NCI-H82 treated with DMSO at 0.1 percent for 48 hours (cell line): Measurements from ENCODE around the gene SH2D7.

ENCODE experiments used
- DNase-seq: peaks from one replicate; lab custom pipeline; 2025; ENCODE audit not compliant: unreplicated experiment; lab: John Stamatoyannopoulos, UW

The SH2D7 gene

DNA sequence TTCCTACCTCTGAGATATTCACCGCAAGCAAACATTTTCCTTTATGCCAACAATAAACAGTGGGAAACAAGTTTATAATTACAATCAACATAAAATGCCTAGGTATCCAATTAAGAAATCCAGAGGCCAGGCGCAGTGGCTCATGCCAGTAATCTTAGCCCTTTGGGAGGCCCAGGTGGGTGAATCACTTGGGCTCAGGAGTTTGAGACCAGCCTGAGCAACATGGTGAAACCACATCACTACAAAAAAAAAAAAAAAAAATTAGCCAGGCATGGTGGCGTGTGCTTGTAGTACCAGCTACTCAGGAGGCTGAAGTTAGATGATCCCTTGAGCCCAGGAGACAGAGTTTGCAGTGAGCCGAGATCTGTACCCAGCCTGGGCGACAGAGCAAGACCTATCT lies 32.1 kb upstream of the SH2D7 start:
- DNase-seq = no peak

DNA sequence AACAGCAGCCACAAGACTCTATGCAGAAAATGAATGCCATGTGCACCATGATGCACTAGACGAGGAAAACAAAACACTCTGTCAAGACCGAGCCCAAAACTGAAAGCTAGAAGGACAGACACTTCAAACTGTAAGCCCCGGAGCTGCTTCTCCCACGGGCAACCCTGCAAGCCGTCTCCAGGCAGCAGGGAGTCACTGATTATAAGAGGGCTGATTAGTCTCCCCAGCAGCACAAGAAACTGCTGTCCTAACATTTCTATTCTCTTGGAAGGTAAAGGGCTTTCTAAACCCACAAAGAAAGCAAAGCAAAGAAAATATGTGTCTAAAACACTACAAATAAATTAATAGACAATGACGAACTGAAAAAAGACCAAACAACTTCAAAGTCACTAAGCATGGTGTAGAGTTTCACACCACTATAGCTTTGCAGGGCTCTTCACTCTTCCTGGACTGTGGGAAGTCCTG lies 30.4 kb upstream of the SH2D7 start:
- DNase-seq = no peak

DNA sequence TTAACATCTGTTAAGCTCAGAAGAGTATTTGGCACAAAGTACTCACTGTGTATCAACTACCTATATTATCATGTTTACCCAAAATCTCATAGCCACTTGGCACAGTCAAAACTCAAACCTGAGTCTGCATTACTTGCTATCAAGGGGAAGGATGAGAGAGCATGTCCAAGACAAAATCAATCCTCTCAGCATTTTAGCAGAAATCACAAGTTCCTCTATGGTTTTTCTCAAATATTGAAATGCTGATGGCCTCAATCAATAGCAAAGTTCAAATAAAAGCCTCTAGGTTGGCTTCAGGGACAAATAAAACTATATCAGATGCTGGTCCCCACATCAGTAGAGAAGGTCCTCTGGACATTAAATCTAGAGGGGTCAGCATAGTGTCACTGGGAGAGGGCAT lies 29.1 kb upstream of the SH2D7 start:
- DNase-seq = no peak

DNA sequence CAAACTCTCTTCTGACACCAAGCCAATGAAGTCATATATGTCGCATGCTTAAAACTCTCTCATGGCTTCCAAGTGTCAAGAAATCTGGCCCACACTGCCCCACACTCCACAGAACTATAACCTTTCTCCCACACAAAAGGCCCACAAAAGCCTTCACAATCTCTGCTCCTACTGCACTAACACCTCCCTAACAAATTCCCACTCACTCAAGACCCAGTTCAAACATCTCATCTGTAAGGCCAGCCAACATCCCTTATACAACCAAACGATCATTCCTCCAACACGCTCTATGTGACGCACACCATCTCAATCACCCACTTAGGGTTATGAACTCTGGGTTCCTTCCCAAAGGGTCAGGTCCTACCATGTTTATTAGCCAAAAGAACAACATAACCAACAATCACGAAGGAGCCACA lies 28.4 kb upstream of the SH2D7 start:
- DNase-seq = no peak

DNA sequence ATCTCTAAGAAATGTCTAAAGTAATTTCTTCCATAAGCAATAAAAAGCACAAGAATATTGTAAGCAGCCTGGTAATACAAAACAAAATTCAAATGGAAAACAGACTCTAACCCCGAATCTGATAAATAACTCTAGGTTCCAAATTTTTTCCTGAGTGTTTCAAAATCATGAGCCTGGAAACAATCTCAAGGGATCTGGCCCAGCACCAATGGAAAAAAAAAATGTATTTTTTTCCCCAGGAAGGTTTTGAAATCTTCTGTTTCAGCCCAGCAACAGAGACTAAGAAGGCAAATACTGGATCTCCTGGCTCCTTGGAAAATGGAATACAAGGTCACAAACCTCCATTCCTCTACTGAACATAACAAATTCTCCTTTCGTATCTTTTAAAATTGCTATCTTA lies 27.8 kb upstream of the SH2D7 start:
- DNase-seq = no peak

DNA sequence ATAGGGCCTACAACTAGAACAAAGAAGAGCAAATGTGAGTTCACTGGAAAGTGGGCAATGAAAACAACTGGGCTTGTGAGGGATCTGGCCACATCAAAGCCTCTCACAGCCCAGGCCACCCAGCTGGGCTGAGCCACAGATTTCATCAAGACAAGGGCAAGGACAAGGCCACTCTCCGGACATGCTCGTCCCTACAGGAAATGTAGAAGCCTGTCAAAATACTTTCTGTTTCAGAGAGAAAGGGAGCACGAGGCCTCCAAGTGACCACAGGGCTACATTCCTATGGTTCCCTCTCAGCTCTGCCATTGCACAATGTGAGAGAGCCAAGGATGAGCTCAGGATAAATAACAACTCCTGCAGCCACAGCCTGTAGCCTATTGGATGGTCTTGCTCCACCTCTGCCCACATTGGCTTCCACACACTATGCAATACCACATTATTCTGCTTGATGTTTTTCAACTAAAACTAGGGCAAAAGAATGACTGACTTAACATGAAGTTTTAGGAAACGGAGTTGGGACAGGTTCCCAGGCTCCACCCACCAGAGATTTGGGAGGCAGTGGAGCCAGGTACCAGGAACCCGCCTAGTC lies 27.0 kb upstream of the SH2D7 start:
- DNase-seq = no peak

DNA sequence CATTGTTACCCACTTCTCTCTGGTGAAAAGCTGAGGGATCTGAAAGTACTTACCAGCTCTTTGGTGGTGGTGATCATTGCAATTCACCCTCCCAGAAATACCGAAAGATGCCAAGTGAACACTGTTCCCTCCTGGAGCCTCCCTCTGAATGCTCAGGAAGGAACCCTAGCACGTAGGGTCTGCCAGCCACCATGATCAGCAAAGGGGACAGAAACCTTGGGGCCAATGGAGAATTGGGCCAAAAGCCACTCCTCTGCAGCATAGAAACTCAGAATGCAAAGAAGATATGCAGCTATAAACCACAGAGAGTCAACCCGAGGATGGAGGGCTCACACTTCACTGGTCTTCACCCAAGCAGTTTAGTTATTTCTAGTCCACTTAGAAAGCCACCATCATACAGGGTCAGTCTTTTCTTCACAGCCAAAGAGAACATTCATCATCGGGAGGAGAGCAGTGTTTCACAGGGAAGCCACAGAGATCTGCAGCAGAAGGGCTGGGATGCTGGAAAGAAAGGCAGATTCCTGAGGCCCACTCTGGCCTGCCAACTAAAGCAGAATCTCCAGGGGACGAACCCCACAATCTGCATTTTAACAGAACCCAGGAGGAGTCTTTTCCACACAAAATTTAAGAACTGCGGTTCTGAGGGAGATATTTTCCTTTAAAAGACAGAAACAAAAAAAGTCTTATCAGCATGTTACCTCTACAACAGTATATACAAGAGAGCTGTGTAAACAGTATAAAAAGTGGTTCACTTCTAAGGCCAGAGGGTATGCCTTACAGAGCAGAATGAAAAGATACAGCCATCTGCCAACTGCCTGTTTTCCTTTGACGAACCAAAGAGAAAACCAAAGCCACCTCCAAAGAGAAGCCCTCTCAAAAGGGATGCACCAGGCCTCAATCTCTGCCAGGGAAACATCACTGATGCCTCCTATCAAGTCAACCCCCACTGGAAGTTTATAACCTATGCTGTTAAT lies 26.1 kb upstream of the SH2D7 start:
- no peak for DNase-seq

DNA sequence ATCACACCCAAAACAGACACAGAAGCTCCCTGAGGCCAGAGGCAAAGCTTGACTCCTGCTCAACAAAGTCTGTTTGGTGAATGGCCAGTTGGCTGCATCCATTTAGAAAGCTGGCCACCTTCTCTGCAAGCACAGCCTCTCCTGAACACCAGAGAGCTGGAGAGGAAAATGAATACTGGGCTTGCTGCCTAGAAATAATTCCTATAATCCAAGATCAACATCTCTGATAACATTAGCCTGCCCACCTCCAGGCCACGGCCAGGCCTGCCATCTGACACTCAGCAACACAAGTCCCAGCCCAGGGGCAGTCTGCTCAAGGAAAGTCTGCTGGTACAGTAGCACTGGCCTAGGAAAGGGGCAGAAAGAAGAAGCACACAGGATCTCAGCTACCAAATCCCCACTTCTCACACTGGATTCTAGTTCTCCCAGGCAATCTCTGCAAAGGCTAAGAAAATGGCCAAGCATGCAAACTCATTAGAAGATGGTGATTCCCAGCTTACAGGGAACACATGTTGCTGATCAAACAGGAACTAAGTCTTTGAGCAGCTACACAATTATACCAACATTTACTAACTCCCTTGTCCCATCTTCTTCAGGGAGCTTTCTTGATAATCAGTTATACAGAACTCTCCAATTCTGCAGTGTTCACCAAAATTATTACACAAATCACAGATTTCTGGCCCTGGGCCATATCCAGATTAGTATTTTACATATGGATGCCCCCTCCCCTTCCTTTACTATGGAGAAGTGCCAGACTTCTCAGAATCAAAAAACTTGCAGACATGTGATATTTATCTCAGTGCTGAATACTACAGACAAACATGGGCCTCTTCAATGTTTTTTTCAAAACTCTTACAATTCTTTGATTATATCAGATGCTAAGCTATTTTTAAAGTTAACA lies 24.8 kb upstream of the SH2D7 start:
- peak; percentile 58 for DNase-seq

DNA sequence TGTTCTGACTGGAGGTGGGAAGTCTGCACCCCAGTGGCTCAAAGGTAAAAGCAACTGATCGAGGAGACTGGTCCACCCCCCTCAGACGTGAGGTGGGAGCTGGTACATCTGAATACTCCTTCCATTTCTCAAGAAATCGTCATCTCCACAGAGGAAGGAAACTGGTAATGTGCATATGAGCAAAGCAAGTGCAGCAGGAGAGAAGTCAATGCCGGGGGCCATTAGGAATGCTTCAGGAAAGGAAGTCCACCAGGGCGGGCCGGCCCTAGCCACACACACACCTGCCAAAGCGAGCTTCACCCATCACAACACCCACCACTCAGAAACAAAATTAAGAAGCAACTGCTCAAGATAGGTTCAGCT lies 23.3 kb upstream of the SH2D7 start:
- DNase-seq = no peak

DNA sequence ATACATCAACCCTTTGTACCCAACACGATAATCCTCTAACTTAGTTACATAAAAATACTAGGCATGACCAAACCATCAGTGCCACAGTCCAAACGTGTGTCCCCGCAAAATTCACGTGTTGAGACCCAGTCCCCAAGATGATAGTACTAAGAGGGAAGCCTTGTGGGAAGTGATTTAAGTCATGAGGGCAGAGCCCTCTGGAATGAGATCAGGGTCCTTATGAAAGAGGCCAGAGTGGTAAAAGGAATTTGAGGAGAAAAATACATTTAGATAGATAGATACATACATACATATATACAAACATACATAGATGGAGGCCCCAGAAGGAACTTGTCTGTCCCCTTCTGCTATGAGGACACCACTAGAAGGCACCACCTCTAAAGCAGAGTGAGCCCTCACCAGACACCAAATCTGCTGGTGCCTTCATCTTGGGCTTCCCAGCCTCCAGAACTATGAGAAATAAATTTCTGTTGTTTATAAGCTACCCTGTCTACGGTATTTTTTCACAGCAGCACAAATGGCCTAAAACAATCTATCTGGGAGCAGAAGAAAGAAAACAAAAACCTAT lies 22.8 kb upstream of the SH2D7 start:
- no peak for DNase-seq

DNA sequence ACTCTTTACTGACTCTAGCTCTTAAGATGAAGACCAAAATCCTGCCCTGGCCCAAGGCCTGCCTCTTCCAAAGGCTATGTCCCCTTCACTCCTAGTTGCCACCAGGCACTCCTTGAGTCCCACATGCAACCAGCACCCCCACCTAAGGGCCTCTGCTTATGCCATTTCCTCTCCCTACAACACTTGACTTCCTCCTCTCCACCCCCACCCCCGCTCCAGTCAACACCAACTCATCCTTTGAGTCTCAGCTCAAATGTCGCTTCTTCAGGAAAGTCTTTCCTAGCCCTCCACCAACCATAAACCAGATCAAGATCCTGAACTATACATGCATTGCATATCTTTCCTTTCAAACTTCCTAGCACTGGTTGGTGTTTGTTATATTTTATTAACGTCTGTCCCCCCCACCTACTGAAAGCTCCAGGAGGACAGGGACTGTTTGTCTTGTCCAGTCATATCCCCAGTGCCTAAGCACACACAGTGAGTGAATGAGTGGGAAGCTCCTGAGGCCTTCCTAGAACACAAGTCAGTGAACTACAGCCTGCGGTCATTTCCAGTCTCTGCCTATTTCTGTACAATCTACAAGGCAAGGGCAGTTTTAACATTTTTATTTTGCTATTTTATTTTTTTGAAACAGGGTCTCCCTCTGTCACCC lies 22.2 kb upstream of the SH2D7 start:
- DNase-seq = no peak

DNA sequence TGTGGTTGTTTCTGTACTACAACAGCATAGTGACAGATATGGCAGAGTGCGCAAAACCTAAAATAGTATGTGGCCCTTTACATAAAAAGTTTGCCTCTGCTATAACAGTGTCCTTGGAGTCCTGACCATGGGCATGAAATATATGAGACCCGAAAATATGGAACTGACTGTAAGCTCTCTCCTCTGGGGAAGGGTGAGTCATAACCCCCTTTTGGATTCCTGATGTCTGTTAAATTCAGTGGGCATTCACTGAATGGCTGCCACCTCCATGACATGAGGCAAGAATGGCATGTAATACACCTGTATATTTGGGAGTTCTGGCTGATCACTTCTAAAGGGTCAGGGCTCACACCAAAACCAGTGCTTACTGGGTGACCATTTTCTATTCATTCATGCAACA lies 21.0 kb upstream of the SH2D7 start:
- DNase-seq = no peak

DNA sequence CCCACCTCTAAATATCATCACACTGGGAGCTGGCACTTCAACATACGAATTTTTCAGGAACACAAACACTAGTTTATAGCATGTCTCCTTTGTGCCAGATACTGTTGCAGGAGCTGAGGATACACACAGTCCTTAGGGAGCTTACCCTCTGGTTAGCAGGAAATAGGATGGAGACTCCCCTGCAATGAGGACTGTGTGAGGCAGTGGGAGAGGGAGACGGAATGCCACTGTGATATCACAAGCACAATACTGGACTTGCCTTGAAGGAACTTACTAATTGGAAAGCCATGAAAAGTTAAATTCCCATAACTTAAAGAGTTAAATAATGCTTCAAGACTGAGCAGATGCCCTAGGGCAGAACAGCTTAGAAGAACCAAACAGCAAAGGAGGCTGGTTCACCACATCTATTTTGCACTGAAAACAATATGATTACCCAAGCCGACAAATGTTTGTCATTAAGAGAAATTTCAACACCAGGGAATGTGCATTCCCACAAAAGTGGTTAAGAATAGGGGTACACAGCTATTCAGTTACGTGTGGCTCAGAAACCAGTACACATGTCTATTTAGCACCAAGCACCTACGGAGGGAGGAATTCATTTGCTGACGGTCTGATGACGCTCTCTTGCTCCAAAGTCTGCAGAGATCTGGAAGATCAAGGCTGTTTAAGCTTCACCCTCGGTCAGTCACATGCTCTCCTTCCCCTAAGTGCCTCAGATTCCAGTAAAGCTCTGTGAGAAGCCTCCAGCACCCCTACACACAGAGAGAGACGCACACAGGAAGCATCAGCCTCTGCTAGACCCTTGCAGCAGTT lies 20.1 kb upstream of the SH2D7 start:
- no peak for DNase-seq

DNA sequence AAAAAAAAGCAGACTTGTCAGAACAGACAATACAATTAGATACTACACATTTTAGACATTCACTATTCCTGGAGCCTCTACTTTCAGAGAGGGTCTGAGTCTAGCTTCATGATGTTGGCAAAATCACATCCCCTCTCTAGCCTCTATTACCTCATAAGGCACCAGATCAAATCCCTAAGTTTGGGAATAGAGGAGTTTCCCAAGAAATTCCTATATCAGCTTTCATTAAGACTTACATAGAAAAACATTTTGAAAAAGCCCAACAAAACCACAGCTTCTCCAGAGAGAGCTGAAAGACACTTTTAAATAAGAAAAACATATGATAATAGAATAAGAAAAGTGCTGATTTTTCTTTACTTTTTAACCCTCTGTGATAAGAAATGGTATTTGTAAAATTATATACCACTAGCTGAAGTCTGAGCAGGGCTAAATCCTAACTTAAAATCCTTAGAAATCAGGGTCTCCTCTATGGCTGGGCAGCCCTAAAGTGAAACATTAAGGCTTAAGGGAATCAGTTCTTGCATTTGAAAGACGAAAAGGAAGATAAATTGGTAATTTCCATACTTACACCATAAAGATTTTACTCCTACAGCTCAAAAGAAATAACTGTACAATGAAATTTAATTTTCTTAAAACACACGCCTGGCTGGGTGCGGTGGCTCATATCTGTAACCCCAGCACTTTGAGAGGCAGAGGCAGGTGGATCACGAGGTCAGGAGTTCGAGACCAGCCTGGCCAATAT lies 19.1 kb upstream of the SH2D7 start:
- DNase-seq = no peak

DNA sequence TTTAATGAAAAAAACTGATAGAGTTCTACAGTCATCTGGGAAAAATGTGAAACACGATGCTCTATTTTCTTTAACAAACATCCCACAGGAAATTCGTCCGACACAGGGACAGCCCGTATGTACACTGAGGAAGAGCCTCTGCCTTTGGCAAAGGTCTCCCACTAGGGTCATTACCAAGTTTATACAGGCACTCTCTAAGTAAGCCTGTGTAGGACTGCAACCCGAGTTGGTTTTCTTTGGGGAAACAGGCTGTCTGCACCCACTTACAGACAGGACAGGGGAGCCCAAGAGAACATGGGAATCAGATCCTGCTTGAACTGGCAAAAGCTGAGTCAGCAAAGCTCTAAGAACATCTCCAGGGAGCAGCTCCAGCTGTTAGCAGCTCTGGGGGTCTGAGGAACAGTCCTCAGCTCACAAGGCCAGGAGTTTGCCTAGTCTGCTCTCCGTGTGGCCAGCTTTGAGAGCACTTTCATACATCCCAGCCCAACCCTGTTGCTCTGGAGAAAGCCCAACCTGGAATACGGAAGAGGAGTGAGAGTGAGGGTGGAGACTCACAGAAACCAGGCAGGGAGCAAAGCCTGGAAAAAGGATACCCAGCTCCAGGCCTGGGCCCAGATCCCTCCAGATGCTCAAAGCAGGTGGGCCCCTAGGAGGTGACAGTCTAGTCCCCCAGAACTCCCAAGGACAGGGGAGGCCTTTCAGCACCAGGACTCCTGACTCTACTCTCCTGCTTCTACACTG lies 16.7 kb upstream of the SH2D7 start:
- DNase-seq = no peak

DNA sequence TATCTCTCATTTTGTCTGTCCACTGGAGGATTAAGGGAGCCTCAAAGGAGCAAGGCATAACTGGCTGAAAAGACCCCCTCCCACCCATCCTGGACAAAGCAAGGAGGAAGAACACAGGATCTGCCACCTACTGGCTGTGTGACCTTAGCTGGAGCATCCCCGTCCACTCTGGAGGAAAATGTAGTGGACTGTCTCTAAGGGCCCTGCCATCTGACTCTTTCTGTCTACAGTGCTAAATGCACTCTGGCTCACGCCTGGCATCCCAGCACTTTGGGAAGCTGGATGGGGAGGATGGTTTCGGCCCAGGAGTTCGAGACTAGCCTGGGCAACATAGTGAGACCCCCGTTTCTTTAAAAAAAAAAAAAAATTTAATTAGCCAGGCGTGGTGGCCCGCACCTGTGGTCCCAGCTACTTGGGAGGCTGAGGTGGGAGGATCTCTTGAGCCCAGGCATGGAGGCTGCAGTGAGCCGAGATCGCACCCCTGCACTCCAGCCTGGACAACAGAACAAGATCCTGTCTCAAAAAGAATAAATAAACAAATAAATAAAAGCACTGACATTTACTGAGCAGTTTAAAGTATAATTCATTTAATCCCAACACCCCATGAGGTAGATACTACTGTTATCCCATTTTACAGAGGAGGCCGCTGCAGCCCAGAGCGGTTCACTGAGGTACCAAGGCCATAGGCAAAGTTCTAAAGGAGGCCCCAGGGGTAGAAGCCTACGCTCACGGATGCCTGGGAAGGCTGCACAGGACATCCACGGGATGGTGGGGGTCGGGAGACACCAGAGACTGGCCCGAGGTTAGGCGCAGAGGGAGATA lies 15.9 kb upstream of the SH2D7 start:
- no peak for DNase-seq

DNA sequence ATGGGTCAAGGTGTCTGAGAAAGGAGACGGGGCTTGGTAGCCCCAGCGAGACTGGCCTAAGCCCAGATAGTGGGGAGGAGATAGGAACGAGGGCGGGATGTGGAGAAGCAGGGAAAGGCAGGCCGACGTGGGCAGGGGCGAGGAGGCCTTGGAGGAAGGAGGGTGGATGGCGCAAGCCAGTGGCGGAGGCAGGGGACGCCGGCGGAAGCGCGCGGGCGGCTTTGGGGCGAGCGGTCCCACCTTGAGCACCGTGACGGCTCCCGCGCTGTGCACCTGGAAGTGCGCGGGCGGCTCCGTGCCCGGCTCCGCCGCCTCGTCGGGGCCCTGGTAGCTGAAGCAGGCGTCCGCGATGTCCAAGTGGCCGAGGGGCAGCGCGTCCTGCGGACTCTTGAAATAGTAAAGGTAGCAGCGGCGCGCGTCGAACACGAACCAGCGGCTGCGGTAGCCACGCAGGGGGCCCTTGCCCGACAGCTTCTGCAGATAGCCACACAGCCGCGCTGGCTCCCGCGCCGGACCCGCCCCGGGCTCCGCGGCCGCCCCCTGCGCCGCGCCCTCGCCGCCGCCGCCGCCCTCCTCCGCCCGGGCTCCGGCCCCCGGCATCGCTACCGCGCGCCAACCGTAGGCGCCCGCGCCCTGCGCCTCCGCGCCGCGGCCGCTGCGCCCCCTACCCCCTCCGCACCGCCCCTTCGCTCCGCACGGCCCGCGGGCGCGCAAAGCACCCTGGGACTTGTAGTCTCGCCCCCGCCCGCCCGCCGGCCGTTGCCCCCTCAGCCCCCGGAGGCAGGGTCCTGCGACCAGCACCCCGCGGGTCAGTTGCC lies 15.1 kb upstream of the SH2D7 start, which contains the start of gene TBC1D2B:
Gene TBC1D2B (minus strand): TSS at position 659 of the 818 bp plus-strand sequence. CDS start 59 bp downstream, at position 600.
- no peak for DNase-seq
